ENCODE results near the gene FANCE. TPM values are rescaled to one million over a fixed set of nuclear protein-coding genes. Genes with fewer than 3 reads are reported as not detected.

Gene FANCE
- total RNA-seq, 1 donor = 16.6 TPM

- Histone ChIP-seq H3K79me2 (ENCODE audit: insufficient read depth, low read length) (peaks cover 55% of the 10 kb centered on the region), H3K4me2 (ENCODE audit: insufficient read depth, low read length) (peak overlapping the region; percentile 53), H3K4me3 (ENCODE audit: insufficient read depth, low read length) (peak overlapping the region; percentile 13), H3K27ac (ENCODE audit: low read depth, low read length) (peak overlapping the region; percentile 63), H4K20me1 (ENCODE audit: insufficient read depth, low read length) (peaks cover 15% of the 10 kb centered on the region), H3K36me3 (ENCODE audit: insufficient read depth, low read length) (peaks cover 15% of the 10 kb centered on the region), H3K27me3 (ENCODE audit: insufficient read depth, low read length) (no peaks in the 10 kb centered on the region), H2AFZ (ENCODE audit: low read length) (no peak overlapping the region), H3K9me3 (ENCODE audit: low read depth, low read length) (no peaks in the 10 kb centered on the region), H3K4me1 (ENCODE audit: insufficient read depth, low read length) (peaks cover 34% of the 10 kb centered on the region)
- no peak for TF ChIP-seq CTCF (IDR thresholded peaks at IDR 0.05; ENCODE audit: extremely low read depth, low read depth, low read length)
- DNase-seq (ENCODE audit: insufficient read length, low spot score, missing footprints) = peak; percentile 96
These were observed 33.3 kb downstream of the FANCE start for GRCh38 chr6:35485402-35485877.

GRCh38 chr6:35486005-35486925, 34.1 kb downstream of the FANCE start:
- no peaks in the 10 kb centered on the region for H3K27me3 ChIP-seq (ENCODE audit: insufficient read depth, low read length)
- no peak overlapping the region for H3K4me2 ChIP-seq (ENCODE audit: insufficient read depth, low read length)
- peaks cover 15% of the 10 kb centered on the region for H4K20me1 ChIP-seq (ENCODE audit: insufficient read depth, low read length)
- H2AFZ ChIP-seq (ENCODE audit: low read length) = no peak overlapping the region
- peaks cover 12% of the 10 kb centered on the region for H3K36me3 ChIP-seq (ENCODE audit: insufficient read depth, low read length)
- no peak overlapping the region for H3K4me3 ChIP-seq (ENCODE audit: insufficient read depth, low read length)
- H3K9me3 ChIP-seq (ENCODE audit: low read depth, low read length) = no peaks in the 10 kb centered on the region
- no peak for TF ChIP-seq CTCF (IDR thresholded peaks at IDR 0.05; ENCODE audit: extremely low read depth, low read depth, low read length)
- peak overlapping the region; percentile 63 for H3K27ac ChIP-seq (ENCODE audit: low read depth, low read length)
- peaks cover 63% of the 10 kb centered on the region for H3K79me2 ChIP-seq (ENCODE audit: insufficient read depth, low read length)
- peaks cover 34% of the 10 kb centered on the region for H3K4me1 ChIP-seq (ENCODE audit: insufficient read depth, low read length)
- no peak for DNase-seq (ENCODE audit: insufficient read length, low spot score, missing footprints)

GRCh38 chr6:35487658-35488516, 35.7 kb downstream of the FANCE start:
- Histone ChIP-seq H3K27me3 (ENCODE audit: insufficient read depth, low read length) (no peaks in the 10 kb centered on the region), H3K36me3 (ENCODE audit: insufficient read depth, low read length) (peaks cover 2% of the 10 kb centered on the region), H3K4me3 (ENCODE audit: insufficient read depth, low read length) (no peak overlapping the region), H3K27ac (ENCODE audit: low read depth, low read length) (peak overlapping the region; percentile 28), H2AFZ (ENCODE audit: low read length) (no peak overlapping the region), H3K4me1 (ENCODE audit: insufficient read depth, low read length) (peaks cover 34% of the 10 kb centered on the region), H4K20me1 (ENCODE audit: insufficient read depth, low read length) (peaks cover 18% of the 10 kb centered on the region), H3K9me3 (ENCODE audit: low read depth, low read length) (no peaks in the 10 kb centered on the region), H3K4me2 (ENCODE audit: insufficient read depth, low read length) (no peak overlapping the region), H3K79me2 (ENCODE audit: insufficient read depth, low read length) (peaks cover 78% of the 10 kb centered on the region)
- peak; percentile 94 for DNase-seq (ENCODE audit: insufficient read length, low spot score, missing footprints)
- no peak for TF ChIP-seq CTCF (IDR thresholded peaks at IDR 0.05; ENCODE audit: extremely low read depth, low read depth, low read length)
